H1 (cell line): Measurements from ENCODE around the gene ZMAT5. TPM values are rescaled to one million over a fixed set of nuclear protein-coding genes. Genes with fewer than 3 reads are reported as not detected.

Experiments
- RFX5 ChIP-seq: IDR thresholded peaks from 2 replicates; pipeline ENCODE4 v1.6.1; 2011; ENCODE audit warnings: low read depth, low read length, improper control_type of control experiment, borderline replicate concordance
- polyA plus RNA-seq, 7 experiments: library from polyadenylated mRNA; depleted of rRNA in 3 of 7; stranded (reverse) in 5 of 7; unstranded in 2 of 7; fragments of >200 nt in 5 of 7; fragments of 200-250 nt in 2 of 7; gene quantifications; 1 replicate in 5 of 7; 2 replicates in 1 of 7; 4 replicates in 1 of 7; pipeline versions ENCODE4 v1.2.1 to v1.2.3, GENCODE V29; 2011 to 2013; ENCODE audit warnings: missing spikeins in 2 of 7, mixed read lengths in 2 of 7
- total RNA-seq: library from RNA; stranded (reverse); fragmentation: NEBNext Ultra II Directional; extraction: Animal tissue kit (Norgen Biotek cat#: 25700); gene quantifications from 2 replicates; pipeline ENCODE4 v1.2.1, GENCODE V29; 2021

Gene ZMAT5
- total and polyA plus RNA-seq, 2 of the 8 experiments (the other 6 are each of a cell fraction or from before 2014, with no cell fraction given), result 14.0 to 38.3 TPM

- no peak for TF ChIP-seq RFX5
These were observed 7.8 kb downstream of the ZMAT5 start (continued) for GRCh38 chr22:29758959-29759358.
